Heart right ventricle (tissue), 16 donors: ENCODE measurements around the gene CACNA2D1. TPM values are rescaled to one million over a fixed set of nuclear protein-coding genes. Genes with fewer than 3 reads are reported as not detected.
A peak's percentile ranks its signal among the peaks of the same experiment; 100 is the strongest.
"Not testable (repeated sequence)": the region's sequence is repeated elsewhere in the genome, so short reads cannot be mapped to it uniquely, and the experiment has no call there.

Experiments
- ATAC-seq, 8 donors: fragments of 200-7000 bp; cut with Tn5 transposase; one replicate each; pipeline ENCODE4 v1.9.1; 2020; ENCODE audit warnings: mild to moderate bottlenecking in 8 of 8, moderate library complexity in 8 of 8, moderate number of reproducible peaks in 1 of 8
- DNase-seq, 2 donors: peaks; one replicate each; pipeline ENCODE4 v3.0.0-alpha.2; 2020
- H3K27ac ChIP-seq, 10 donors: fragments of 200-600 bp; sonication (generic) in 2 of 10; one replicate each; pipeline versions ENCODE4 v1.5.0 to v1.8.0; 2020 to 2022; ENCODE audit warnings: mild to moderate bottlenecking in 3 of 10
- H3K27me3 ChIP-seq, 7 donors: fragments of 200-600 bp; one replicate each; pipeline ENCODE4 v1.8.0; 2021 to 2022; ENCODE audit warnings: mild to moderate bottlenecking in 2 of 7
- H3K36me3 ChIP-seq, 9 donors: fragments of 200-600 bp; sonication (generic) in 1 of 9; one replicate each; pipeline versions ENCODE4 v1.5.0 to v1.8.0; 2020 to 2022; ENCODE audit warnings: mild to moderate bottlenecking in 2 of 9
- H3K4me1 ChIP-seq, 9 donors: fragments of 200-600 bp; sonication (generic) in 1 of 9; one replicate each; pipeline versions ENCODE4 v1.5.0 to v1.8.0; 2020 to 2022; ENCODE audit warnings: mild to moderate bottlenecking in 4 of 9
- H3K4me3 ChIP-seq, 10 donors: fragments of 200-600 bp; sonication (generic) in 2 of 10; one replicate each; pipeline versions ENCODE4 v1.5.0 to v1.8.0; 2020 to 2022; ENCODE audit warnings: mild to moderate bottlenecking in 7 of 10, moderate library complexity in 2 of 10
- H3K9me3 ChIP-seq, 11 donors: fragments of 200-600 bp in 10 of 11; sonication (generic) in 2 of 11; one replicate each; pipeline versions ENCODE4 v1.5.0 to v1.8.0; 2013 to 2022; ENCODE audit warnings: mild to moderate bottlenecking in 2 of 11, control low read depth in 1 of 11, moderate library complexity in 1 of 11
- WGBS, 2 donors: extraction: QIAGEN DNeasy Blood & Tissue Kit; methylation state at CpG; one replicate each; pipeline ENCODE4 v1.1.7; 2013; ENCODE audit warnings: inconsistent platforms in 1 of 2; 5-methylcytosine and 5-hydroxymethylcytosine counted together
- intact Hi-C, 10 donors: fragments of 100-400 bp; cut with DNase I; formaldehyde crosslinking; loops; one replicate each; pipeline versions ENCODE4 v1.11.1 to v1.14.2; 2022
- polyA plus RNA-seq, 2 donors: library from polyadenylated mRNA; stranded (reverse); fragments of 200-250 nt; gene quantifications; one replicate each; pipeline ENCODE4 v1.2.3, GENCODE V29; 2013
- total RNA-seq, 10 donors: library from RNA; stranded (reverse); fragmentation: NEBNext Ultra II Directional in 3 of 10; extraction: Animal tissue kit (Norgen Biotek cat#: 25700) in 3 of 10; gene quantifications; one replicate each; pipeline versions ENCODE4 v1.2.1 to v1.2.4, GENCODE V29; 2021 to 2023
- TF ChIP-seq, protein P1 (sequence below), 9 donors: fragments of 200-600 bp; sonication (generic) in 2 of 9; IDR thresholded peaks; one replicate each; pipeline versions ENCODE4 v1.5.0 to v1.8.0; 2021 to 2022; ENCODE audit warnings: antibody characterized with exemption in 9 of 9, mild to moderate bottlenecking in 5 of 9, moderate library complexity in 1 of 9
- donor health status: Arrhythmogenic right ventricular cardiomyopathy.
- donor health status: ischemic (EF 13 %, LVEDD 7.1; RV severe dilation, severe dysfunction).
- donor health status: healthy with polysubstance abuse.
- donor health status: DM: no; HTN: yes; CAD: no.
- donor health status: DM: no; HTN: no; CAD: no.
- donor health status: ischemic (EF 25% LVEDD 6.9; RV normal size, moderate dysfunction).
- donor health status: ischemic (EF 25% LVEDD 5.7; RV mildly dilated, moderate dysfunction).
- donor health status: healthy.
- donor health status: DM: yes; HTN: yes; CAD: no.
- donor health status: Ischemic cardiomyopathy.
- donor health status: ischemic (EF 35%, LVEDD 5.7; RV mildly dilated, moderate dysfunction).
- donor health status: nonischemic (EF 11% LVEDD 7.7; RV severe dilation, severe dysfunction).
- donor health status: DM: yes; HTN: yes; CAD: no.
- donor health status: PGD.
- donor health status: ischemic (EF 29% LVEDD 5.4; RV normal size, mild dysfunction).
- donor health status: nonischemic (EF 23%, LVEDD 6.1; RV moderate dilation, normal function).

CACNA2D1 gene
- total and polyA plus RNA-seq, 12 donors: 7.0 to 131 (median 69.3) TPM

DNA sequence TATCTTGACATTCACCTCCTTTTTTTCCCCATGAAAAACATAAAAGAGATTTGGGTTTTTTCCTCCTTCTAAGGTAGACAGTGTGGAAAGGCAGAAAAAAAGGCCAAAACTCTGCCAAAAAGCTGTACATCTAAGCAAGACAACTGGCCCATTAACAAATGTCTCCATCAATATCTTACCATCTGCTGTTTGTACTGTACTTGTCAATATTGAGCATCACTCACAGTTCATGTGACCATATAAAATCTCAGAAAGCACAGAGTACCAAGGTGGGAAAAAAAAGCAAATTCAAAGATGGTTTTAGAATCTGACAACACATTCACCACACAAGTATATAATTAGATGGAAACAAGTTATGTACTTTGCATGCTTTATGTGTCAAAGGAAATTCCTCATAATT lies 52.6 kb downstream of the CACNA2D1 start:
- H3K4me3 ChIP-seq: no peak overlapping the region
- no peaks in the 10 kb centered on the region for H3K36me3 ChIP-seq
- DNase-seq (no peak), ATAC-seq (no peak)
- TF ChIP-seq, protein P1, sequence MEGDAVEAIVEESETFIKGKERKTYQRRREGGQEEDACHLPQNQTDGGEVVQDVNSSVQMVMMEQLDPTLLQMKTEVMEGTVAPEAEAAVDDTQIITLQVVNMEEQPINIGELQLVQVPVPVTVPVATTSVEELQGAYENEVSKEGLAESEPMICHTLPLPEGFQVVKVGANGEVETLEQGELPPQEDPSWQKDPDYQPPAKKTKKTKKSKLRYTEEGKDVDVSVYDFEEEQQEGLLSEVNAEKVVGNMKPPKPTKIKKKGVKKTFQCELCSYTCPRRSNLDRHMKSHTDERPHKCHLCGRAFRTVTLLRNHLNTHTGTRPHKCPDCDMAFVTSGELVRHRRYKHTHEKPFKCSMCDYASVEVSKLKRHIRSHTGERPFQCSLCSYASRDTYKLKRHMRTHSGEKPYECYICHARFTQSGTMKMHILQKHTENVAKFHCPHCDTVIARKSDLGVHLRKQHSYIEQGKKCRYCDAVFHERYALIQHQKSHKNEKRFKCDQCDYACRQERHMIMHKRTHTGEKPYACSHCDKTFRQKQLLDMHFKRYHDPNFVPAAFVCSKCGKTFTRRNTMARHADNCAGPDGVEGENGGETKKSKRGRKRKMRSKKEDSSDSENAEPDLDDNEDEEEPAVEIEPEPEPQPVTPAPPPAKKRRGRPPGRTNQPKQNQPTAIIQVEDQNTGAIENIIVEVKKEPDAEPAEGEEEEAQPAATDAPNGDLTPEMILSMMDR (IDR thresholded peaks at IDR 0.05): no peak
- peaks cover 0 to 4% (median 0%) of the 10 kb centered on the region in 11 donors for H3K9me3 ChIP-seq
- H3K27me3 ChIP-seq: no peaks in the 10 kb centered on the region
- H3K27ac ChIP-seq: no peak overlapping the region
- peaks cover 0 to 43% (median 16%) of the 10 kb centered on the region in 9 donors for H3K4me1 ChIP-seq
- intact Hi-C loops: no loop called here

DNA sequence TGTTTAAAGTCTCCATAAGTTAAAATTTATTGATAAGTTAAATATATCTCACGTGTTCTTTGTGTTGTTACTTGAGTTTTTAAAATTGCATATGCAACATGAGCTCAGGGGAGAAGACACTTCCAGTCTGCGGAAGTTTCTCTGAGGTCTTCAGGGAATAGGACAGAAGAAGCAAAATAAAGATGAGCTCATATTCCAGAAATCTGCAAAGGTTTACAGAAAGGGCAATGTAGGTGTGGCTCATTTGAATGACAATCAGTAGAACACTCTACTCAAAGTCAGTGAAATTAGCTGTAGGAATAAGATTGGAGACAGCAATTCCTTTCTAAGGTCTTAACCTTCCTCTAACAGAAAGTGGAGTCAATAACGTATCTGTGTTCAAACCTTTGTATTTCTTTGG lies 53.7 kb downstream of the CACNA2D1 start:
- H3K9me3 ChIP-seq: peaks cover 0 to 4% (median 0%) of the 10 kb centered on the region in 11 donors
- no peaks in the 10 kb centered on the region for H3K36me3 ChIP-seq
- WGBS, 2 donors: 57 to 60% methylated on average over 3 of the region's 3 CpGs
- H3K27me3 ChIP-seq: no peaks in the 10 kb centered on the region
- intact Hi-C loops: no loop called here
- ATAC-seq (peak in 2 of 8 donors; percentile 26 to 40), DNase-seq (no peak)
- no peak overlapping the region for H3K4me3 ChIP-seq
- H3K27ac ChIP-seq: no peak overlapping the region
- H3K4me1 ChIP-seq: peaks cover 0 to 39% (median 15%) of the 10 kb centered on the region in 9 donors
- TF ChIP-seq, protein P1 (IDR thresholded peaks at IDR 0.05): no peak

DNA sequence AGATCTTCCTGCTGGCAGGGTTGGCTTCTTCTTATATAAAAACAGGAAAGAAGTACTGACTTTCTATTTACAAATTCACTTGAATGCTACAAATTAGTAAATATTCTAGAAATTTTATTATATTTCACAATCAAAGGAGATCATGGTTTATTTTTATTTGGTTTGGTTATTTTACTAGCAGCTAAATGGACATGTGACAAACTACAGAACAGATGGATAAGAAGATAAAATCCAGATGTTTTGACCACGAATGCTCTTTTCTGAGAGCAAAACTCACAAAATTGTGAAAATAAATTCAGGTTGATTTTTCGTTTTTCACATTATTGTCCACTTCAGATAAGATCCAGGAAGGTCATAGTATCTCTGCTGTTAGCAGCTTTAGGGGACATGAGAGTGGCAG lies 55.4 kb downstream of the CACNA2D1 start:
- DNase-seq (no peak), ATAC-seq (no peak)
- intact Hi-C loops: no loop called here
- Histone ChIP-seq H3K4me3 (no peak overlapping the region), H3K27ac (peak overlapping the region in 1 of 10 donors; percentile 1), H3K36me3 (no peaks in the 10 kb centered on the region), H3K4me1 (peaks cover 0 to 42% (median 15%) of the 10 kb centered on the region in 9 donors), H3K27me3 (no peaks in the 10 kb centered on the region), H3K9me3 (peaks cover 0 to 4% (median 0%) of the 10 kb centered on the region in 11 donors)
- TF ChIP-seq, protein P1 (IDR thresholded peaks at IDR 0.05): no peak
- WGBS, 2 donors: 41 to 47% methylated on average over 2 of the region's 2 CpGs

DNA sequence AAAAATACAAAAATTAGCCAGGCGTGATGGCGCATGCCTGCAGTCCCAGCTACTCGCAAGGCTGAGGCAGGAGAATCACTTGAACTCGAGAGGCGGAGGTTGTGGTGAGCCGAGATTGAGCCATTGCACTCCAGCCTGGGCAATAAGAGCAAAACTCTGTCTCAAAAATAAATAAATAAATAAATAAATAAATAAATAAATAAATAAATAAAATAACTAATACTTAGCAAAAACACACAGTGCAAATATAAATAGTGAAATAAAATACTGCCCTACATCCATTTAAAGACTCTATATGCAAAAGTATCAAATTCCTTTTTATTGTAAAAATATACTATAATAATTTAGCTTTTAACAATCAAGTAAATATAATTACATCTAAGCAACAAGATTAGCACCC lies 57.0 kb downstream of the CACNA2D1 start:
- ATAC-seq, H3K36me3 ChIP-seq, H3K4me3 ChIP-seq, DNase-seq, intact Hi-C loops, H3K9me3 ChIP-seq, H3K27ac ChIP-seq, H3K27me3 ChIP-seq: not testable (repeated sequence)
- WGBS, 2 donors: 98 to 100% methylated on average over 6 of the region's 6 CpGs
- H3K4me1 ChIP-seq: peaks cover 0 to 47% (median 15%) of the 10 kb centered on the region in 9 donors

DNA sequence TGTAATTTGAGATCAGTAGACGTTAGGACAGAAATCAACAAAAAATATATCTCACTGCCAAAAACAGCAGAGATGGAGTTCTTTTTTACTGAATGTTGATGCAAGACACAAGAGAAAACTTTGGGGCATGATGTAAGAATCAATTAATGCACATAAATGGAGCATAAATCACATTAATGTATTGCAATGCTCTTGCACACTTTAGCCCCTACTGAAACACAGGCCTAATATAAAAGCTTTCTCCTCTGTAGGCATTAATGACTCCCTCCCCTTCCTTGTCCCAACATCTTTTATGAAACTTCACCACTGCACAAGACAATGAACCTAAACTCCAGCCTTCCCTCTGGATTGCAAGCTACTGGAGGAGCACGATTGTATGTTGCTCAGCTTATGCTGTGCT lies 58.8 kb downstream of the CACNA2D1 start:
- WGBS, 2 donors: 70 to 73% methylated on average over 2 of the region's 2 CpGs

More for the DNA sequence above, 58.8 kb downstream of the CACNA2D1 start:
- Histone ChIP-seq H3K4me1 (peaks cover 0 to 33% (median 9%) of the 10 kb centered on the region in 9 donors), H3K9me3 (no peaks in the 10 kb centered on the region), H3K4me3 (no peak overlapping the region), H3K36me3 (no peaks in the 10 kb centered on the region), H3K27me3 (no peaks in the 10 kb centered on the region), H3K27ac (no peak overlapping the region)
- intact Hi-C loops: no loop called here
- DNase-seq (no peak), ATAC-seq (no peak)
- TF ChIP-seq, protein P1 (IDR thresholded peaks at IDR 0.05): no peak
